Neural cell (in vitro differentiated cells): ENCODE results near the gene PMF1. TPM values are rescaled to one million over a fixed set of nuclear protein-coding genes. Genes with fewer than 3 reads are reported as not detected.

Experiments used
- H2AFZ ChIP-seq: fragments of 200-600, 300-800 bp; sonication (generic), shearing (Covaris generic); 2 replicates; pipeline ENCODE4 v1.6.0; 2014; ENCODE audit warnings: low read depth, mild to moderate bottlenecking, antibody characterized with exemption, low read length, moderate library complexity
- H3F3A ChIP-seq: fragments of 200-600 bp; shearing (Covaris generic); 2 replicates; pipeline ENCODE4 v1.6.1; 2016; ENCODE audit warnings: mild to moderate bottlenecking, moderate library complexity, mixed read lengths, antibody characterized with exemption, low read length; ENCODE audit not compliant: insufficient read depth, poor library complexity, severe bottlenecking
- H3K27ac ChIP-seq: fragments of 200-600, 300-800 bp; sonication (generic), shearing (Covaris generic); 2 replicates; pipeline ENCODE4 v1.5.1; 2014; ENCODE audit warnings: mild to moderate bottlenecking, low read length, moderate library complexity
- H3K27me3 ChIP-seq: fragments of 300-800, 200-600 bp; sonication (generic), shearing (Covaris generic); 2 replicates; pipeline ENCODE4 v1.6.0; 2014; ENCODE audit warnings: mild to moderate bottlenecking, low read depth, low read length, moderate library complexity; ENCODE audit not compliant: insufficient read depth
- H3K36me3 ChIP-seq: fragments of 300-800, 200-600 bp; sonication (generic), shearing (Covaris generic); 2 replicates; pipeline ENCODE4 v1.5.1; 2014; ENCODE audit warnings: mild to moderate bottlenecking, antibody characterized with exemption, low read length, moderate library complexity; ENCODE audit not compliant: insufficient read depth
- H3K4me2 ChIP-seq: fragments of 300-800, 200-600 bp; sonication (generic), shearing (Covaris generic); 2 replicates; pipeline ENCODE4 v1.6.0; 2014; ENCODE audit warnings: mild to moderate bottlenecking, low read length
- H3K4me3 ChIP-seq: fragments of 300-800, 200-600 bp; sonication (generic), shearing (Covaris generic); 2 replicates; pipeline ENCODE4 v1.5.1; 2014; ENCODE audit warnings: mild to moderate bottlenecking, low read length, moderate library complexity
- H3K79me2 ChIP-seq: fragments of 200-600 bp; shearing (Covaris generic); replicated peaks from 2 replicates; pipeline ENCODE4 v1.6.0; 2014; ENCODE audit warnings: mild to moderate bottlenecking, low read length, moderate library complexity; ENCODE audit not compliant: insufficient read depth
- H3K9ac ChIP-seq: fragments of 300-800, 200-600 bp; sonication (generic), shearing (Covaris generic); 2 replicates; pipeline ENCODE4 v1.6.1; 2016; ENCODE audit warnings: mild to moderate bottlenecking, low read length, mixed read lengths
- H3K9me2 ChIP-seq: fragments of 200-600 bp; shearing (Covaris generic); 2 replicates; pipeline ENCODE4 v1.6.1; 2016; ENCODE audit warnings: mild to moderate bottlenecking, low read length, mixed read lengths; ENCODE audit not compliant: insufficient read depth
- H3K9me3 ChIP-seq: fragments of 200-600, 300-800 bp; sonication (generic), shearing (Covaris generic); 2 replicates; pipeline ENCODE4 v1.6.1; 2016; ENCODE audit warnings: mild to moderate bottlenecking, mixed run types, low read length, moderate library complexity, mixed read lengths
- H4K20me1 ChIP-seq: fragments of 200-600 bp; shearing (Covaris generic); 2 replicates; pipeline ENCODE4 v1.6.1; 2016; ENCODE audit warnings: mild to moderate bottlenecking, mixed run types; ENCODE audit not compliant: insufficient read depth
- EP300 ChIP-seq: fragments of 450-650 bp; conservative IDR thresholded peaks from 2 replicates; pipeline ENCODE4 v1.6.1; 2014; ENCODE audit warnings: antibody characterized with exemption, mild to moderate bottlenecking, moderate library complexity; ENCODE audit not compliant: poor library complexity, severe bottlenecking
- EZH2 ChIP-seq: fragments of 200-600, 300-800 bp; shearing (Covaris generic), sonication (generic); IDR thresholded peaks from 2 replicates; pipeline ENCODE4 v1.6.1; 2014; ENCODE audit warnings: antibody characterized with exemption, low read length, borderline replicate concordance, mild to moderate bottlenecking; ENCODE audit not compliant: insufficient read depth, poor library complexity, severe bottlenecking
- MXI1 ChIP-seq: fragments of 450-650 bp; conservative IDR thresholded peaks from 2 replicates; pipeline ENCODE4 v1.6.1; 2014; ENCODE audit warnings: antibody characterized with exemption, mild to moderate bottlenecking; ENCODE audit not compliant: poor library complexity, severe bottlenecking
- POLR2AphosphoS5 ChIP-seq: IDR thresholded peaks from 2 replicates; pipeline ENCODE4 v1.6.1; 2012
- RAD21 ChIP-seq: fragments of 450-650 bp; conservative IDR thresholded peaks from 2 replicates; pipeline ENCODE4 v1.6.1; 2014; ENCODE audit warnings: antibody characterized with exemption, mild to moderate bottlenecking, moderate library complexity
- SMC3 ChIP-seq: fragments of 450-650 bp; conservative IDR thresholded peaks from 2 replicates; pipeline ENCODE4 v1.6.1; 2014; ENCODE audit warnings: antibody characterized with exemption, mild to moderate bottlenecking, moderate library complexity; ENCODE audit not compliant: poor library complexity
- TAF1 ChIP-seq: IDR thresholded peaks from 2 replicates; pipeline ENCODE4 v1.6.1; 2012; ENCODE audit warnings: low read depth
- polyA plus RNA-seq: library from polyadenylated mRNA; depleted of rRNA; stranded (reverse); fragments of >200 nt; gene quantifications from 2 replicates; pipeline ENCODE4 v1.2.3, GENCODE V29; 2014
- TF ChIP-seq, protein P1 (sequence below): fragments of 450-650 bp; IDR thresholded peaks from 2 replicates; pipeline ENCODE4 v1.5.1; 2014; ENCODE audit warnings: antibody characterized with exemption, mild to moderate bottlenecking, moderate library complexity; ENCODE audit not compliant: poor library complexity, severe bottlenecking
- TF ChIP-seq, protein P2 (sequence below): IDR thresholded peaks from 2 replicates; pipeline ENCODE4 v1.6.1; 2012; ENCODE audit warnings: borderline replicate concordance

Gene PMF1
- polyA plus RNA-seq, 1 donor from 2014 or later = 97.0 TPM

DNA sequence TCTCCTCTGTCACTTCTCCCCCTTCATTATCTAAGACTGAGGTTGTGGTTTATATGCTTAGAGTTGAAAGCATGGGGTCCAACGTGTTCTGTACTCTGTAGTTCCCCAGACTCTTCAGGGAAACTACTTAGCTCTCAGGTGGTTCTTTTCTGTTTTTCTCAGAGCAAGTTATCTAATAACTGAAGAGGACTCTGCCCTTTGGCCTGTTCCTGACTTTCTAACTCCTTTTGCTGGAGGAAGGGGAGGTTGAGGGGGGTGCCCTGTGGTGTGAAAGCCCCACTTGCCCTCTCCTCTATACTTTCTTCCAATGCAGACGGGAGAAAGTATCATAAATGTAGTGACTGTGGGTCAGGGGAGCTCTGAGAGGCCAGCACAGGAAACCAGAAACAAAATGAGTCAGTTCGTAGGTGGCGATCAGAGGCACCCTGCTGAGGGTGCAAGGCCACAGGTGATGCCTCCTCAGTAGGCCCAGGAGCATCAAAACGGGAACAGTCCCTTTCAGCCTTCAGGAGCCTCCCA lies 13.9 kb upstream of the PMF1 start:
- Histone ChIP-seq H4K20me1 (no peaks in the 10 kb centered on the region), H3K27ac (no peak overlapping the region), H3K9ac (no peak overlapping the region), H3F3A (peaks cover 3% of the 10 kb centered on the region), H2AFZ (no peak overlapping the region), H3K9me2 (no peaks in the 10 kb centered on the region), H3K4me2 (no peak overlapping the region), H3K79me2 (peaks cover 38% of the 10 kb centered on the region), H3K36me3 (no peaks in the 10 kb centered on the region), H3K27me3 (no peaks in the 10 kb centered on the region), H3K9me3 (no peaks in the 10 kb centered on the region), H3K4me3 (no peak overlapping the region)
- TF ChIP-seq EP300 = no peak
- no peak for TF ChIP-seq POLR2AphosphoS5

DNA sequence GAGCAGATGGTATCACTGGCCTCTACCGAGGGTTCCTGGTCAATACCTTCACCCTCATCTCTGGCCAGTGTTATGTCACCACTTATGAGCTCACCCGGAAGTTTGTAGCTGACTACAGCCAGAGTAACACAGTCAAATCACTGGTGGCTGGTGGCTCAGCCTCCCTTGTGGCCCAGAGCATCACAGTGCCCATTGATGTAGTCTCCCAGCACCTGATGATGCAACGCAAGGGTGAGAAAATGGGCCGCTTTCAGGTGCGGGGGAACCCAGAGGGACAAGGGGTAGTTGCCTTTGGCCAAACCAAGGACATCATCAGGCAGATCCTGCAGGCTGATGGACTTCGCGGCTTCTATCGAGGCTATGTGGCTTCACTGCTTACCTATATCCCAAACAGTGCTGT lies 12.8 kb upstream of the PMF1 start:
- no peaks in the 10 kb centered on the region for H3F3A ChIP-seq
- H3K79me2 ChIP-seq = peaks cover 31% of the 10 kb centered on the region
- no peaks in the 10 kb centered on the region for H3K9me3 ChIP-seq
- H3K27me3 ChIP-seq = no peaks in the 10 kb centered on the region
- H2AFZ ChIP-seq = no peak overlapping the region
- no peaks in the 10 kb centered on the region for H4K20me1 ChIP-seq
- no peaks in the 10 kb centered on the region for H3K36me3 ChIP-seq
- H3K4me3 ChIP-seq = no peak overlapping the region
- H3K27ac ChIP-seq = no peak overlapping the region
- no peak overlapping the region for H3K9ac ChIP-seq
- no peak overlapping the region for H3K4me2 ChIP-seq
- H3K9me2 ChIP-seq = no peaks in the 10 kb centered on the region
- no peak for TF ChIP-seq MXI1
- TF ChIP-seq, protein P1, sequence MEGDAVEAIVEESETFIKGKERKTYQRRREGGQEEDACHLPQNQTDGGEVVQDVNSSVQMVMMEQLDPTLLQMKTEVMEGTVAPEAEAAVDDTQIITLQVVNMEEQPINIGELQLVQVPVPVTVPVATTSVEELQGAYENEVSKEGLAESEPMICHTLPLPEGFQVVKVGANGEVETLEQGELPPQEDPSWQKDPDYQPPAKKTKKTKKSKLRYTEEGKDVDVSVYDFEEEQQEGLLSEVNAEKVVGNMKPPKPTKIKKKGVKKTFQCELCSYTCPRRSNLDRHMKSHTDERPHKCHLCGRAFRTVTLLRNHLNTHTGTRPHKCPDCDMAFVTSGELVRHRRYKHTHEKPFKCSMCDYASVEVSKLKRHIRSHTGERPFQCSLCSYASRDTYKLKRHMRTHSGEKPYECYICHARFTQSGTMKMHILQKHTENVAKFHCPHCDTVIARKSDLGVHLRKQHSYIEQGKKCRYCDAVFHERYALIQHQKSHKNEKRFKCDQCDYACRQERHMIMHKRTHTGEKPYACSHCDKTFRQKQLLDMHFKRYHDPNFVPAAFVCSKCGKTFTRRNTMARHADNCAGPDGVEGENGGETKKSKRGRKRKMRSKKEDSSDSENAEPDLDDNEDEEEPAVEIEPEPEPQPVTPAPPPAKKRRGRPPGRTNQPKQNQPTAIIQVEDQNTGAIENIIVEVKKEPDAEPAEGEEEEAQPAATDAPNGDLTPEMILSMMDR = no peak
- no peak for TF ChIP-seq EP300
- no peak for TF ChIP-seq POLR2AphosphoS5
- TF ChIP-seq, protein P2, sequence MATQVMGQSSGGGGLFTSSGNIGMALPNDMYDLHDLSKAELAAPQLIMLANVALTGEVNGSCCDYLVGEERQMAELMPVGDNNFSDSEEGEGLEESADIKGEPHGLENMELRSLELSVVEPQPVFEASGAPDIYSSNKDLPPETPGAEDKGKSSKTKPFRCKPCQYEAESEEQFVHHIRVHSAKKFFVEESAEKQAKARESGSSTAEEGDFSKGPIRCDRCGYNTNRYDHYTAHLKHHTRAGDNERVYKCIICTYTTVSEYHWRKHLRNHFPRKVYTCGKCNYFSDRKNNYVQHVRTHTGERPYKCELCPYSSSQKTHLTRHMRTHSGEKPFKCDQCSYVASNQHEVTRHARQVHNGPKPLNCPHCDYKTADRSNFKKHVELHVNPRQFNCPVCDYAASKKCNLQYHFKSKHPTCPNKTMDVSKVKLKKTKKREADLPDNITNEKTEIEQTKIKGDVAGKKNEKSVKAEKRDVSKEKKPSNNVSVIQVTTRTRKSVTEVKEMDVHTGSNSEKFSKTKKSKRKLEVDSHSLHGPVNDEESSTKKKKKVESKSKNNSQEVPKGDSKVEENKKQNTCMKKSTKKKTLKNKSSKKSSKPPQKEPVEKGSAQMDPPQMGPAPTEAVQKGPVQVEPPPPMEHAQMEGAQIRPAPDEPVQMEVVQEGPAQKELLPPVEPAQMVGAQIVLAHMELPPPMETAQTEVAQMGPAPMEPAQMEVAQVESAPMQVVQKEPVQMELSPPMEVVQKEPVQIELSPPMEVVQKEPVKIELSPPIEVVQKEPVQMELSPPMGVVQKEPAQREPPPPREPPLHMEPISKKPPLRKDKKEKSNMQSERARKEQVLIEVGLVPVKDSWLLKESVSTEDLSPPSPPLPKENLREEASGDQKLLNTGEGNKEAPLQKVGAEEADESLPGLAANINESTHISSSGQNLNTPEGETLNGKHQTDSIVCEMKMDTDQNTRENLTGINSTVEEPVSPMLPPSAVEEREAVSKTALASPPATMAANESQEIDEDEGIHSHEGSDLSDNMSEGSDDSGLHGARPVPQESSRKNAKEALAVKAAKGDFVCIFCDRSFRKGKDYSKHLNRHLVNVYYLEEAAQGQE = no peak
- TF ChIP-seq RAD21 = no peak
- TF ChIP-seq TAF1 = no peak
- no peak for TF ChIP-seq SMC3
- TF ChIP-seq EZH2 = no peak

DNA sequence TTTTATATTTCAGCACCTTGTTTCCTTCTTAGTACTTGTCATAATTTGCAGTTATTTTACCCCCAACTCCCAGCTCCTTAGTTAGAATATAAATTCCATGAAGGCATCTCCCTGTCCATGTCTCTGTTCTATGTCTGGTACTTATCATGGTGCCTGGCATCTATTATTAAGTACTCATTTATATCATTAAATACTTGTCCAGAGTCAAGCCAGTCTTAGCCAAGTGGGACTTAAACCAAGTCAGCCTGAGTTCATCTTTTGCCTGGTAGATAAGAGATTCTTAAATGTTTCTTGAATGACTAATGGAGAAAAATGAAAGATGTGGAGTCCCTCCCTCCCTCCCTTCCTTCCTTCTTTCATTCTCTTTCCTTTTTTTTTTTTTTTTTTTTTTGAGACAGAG lies 9.5 kb upstream of the PMF1 start:
- Histone ChIP-seq H3K4me2 (no peak overlapping the region), H3K36me3 (no peaks in the 10 kb centered on the region), H3F3A (no peaks in the 10 kb centered on the region), H3K9ac (no peak overlapping the region), H3K9me2 (no peaks in the 10 kb centered on the region), H3K4me3 (no peak overlapping the region), H3K27me3 (no peaks in the 10 kb centered on the region), H3K27ac (no peak overlapping the region), H3K9me3 (no peaks in the 10 kb centered on the region), H2AFZ (no peak overlapping the region), H4K20me1 (no peaks in the 10 kb centered on the region), H3K79me2 (peaks cover 4% of the 10 kb centered on the region)
- TF ChIP-seq, protein P1 = no peak
- TF ChIP-seq SMC3 (no peak), TAF1 (no peak), EP300 (no peak), MXI1 (no peak), RAD21 (no peak), EZH2 (no peak), POLR2AphosphoS5 (no peak)
- TF ChIP-seq, protein P2 = no peak
